Astrocyte (in vitro differentiated cells and primary cell): ENCODE results near the gene MMP14. TPM values are rescaled to one million over a fixed set of nuclear protein-coding genes. Genes with fewer than 3 reads are reported as not detected.
A peak's percentile ranks its signal among the peaks of the same experiment; 100 is the strongest.

ENCODE experiments used
- DNase-seq: peaks from one replicate; pipeline ENCODE4 v3.0.0-alpha.2; 2010; ENCODE audit warnings: low read depth
- FAIRE-seq: peaks from 2 replicates; lab custom pipeline; 2011; peaks lifted over from hg19 to GRCh38; lab: Jason Lieb, UNC
- H2AFZ ChIP-seq: 2 replicates; pipeline ENCODE4 v1.6.0; 2012; ENCODE audit warnings: low read depth, low read length, inconsistent platforms
- H3K27ac ChIP-seq: 2 replicates; pipeline ENCODE4 v1.5.1; 2011; ENCODE audit warnings: low read depth, low read length, inconsistent platforms
- H3K27me3 ChIP-seq: 2 replicates; pipeline ENCODE4 v1.6.0; 2011; ENCODE audit warnings: low read length, inconsistent platforms; ENCODE audit not compliant: insufficient read depth
- H3K36me3 ChIP-seq: 2 replicates; pipeline ENCODE4 v1.5.1; 2011; ENCODE audit warnings: low read length, inconsistent platforms; ENCODE audit not compliant: insufficient read depth
- H3K4me1 ChIP-seq: 2 replicates; pipeline ENCODE4 v1.5.1; 2011; ENCODE audit warnings: low read length, inconsistent platforms; ENCODE audit not compliant: insufficient read depth
- H3K4me2 ChIP-seq: 2 replicates; pipeline ENCODE4 v1.6.0; 2012; ENCODE audit warnings: low read length, inconsistent platforms
- H3K4me3 ChIP-seq: 2 replicates; pipeline ENCODE4 v1.5.1; 2011; ENCODE audit warnings: low read depth, mild to moderate bottlenecking, low read length, inconsistent platforms; ENCODE audit not compliant: insufficient read depth
- H3K79me2 ChIP-seq: 2 replicates; pipeline ENCODE4 v1.6.0; 2012; ENCODE audit warnings: mild to moderate bottlenecking, low read length, inconsistent platforms; ENCODE audit not compliant: insufficient read depth
- H3K9ac ChIP-seq: 2 replicates; pipeline ENCODE4 v1.6.0; 2012; ENCODE audit warnings: mild to moderate bottlenecking, low read length, inconsistent platforms
- H3K9me3 ChIP-seq: 2 replicates; pipeline ENCODE4 v1.5.1; 2012; ENCODE audit warnings: low read depth, mild to moderate bottlenecking, low read length, inconsistent platforms; ENCODE audit not compliant: insufficient read depth
- H4K20me1 ChIP-seq: 2 replicates; pipeline ENCODE4 v1.6.0; 2012; ENCODE audit warnings: low read length, inconsistent platforms; ENCODE audit not compliant: insufficient read depth
- H3K27ac Mint-ChIP-seq: one replicate; pipeline ENCODE4 v1.8.0; 2021; ENCODE audit warnings: mild to moderate bottlenecking, mixed read lengths; ENCODE audit not compliant: unreplicated experiment
- H3K27me3 Mint-ChIP-seq: one replicate; pipeline ENCODE4 v1.8.0; 2021; ENCODE audit warnings: low read depth, mixed read lengths; ENCODE audit not compliant: unreplicated experiment
- H3K36me3 Mint-ChIP-seq: one replicate; pipeline ENCODE4 v1.8.0; 2021; ENCODE audit warnings: low read depth, mixed read lengths; ENCODE audit not compliant: unreplicated experiment
- H3K4me1 Mint-ChIP-seq: one replicate; pipeline ENCODE4 v1.8.0; 2021; ENCODE audit warnings: low read depth, mixed read lengths; ENCODE audit not compliant: unreplicated experiment
- H3K4me3 Mint-ChIP-seq: one replicate; pipeline ENCODE4 v1.8.0; 2021; ENCODE audit warnings: mild to moderate bottlenecking, moderate library complexity, mixed read lengths; ENCODE audit not compliant: unreplicated experiment
- H3K9me3 Mint-ChIP-seq: one replicate; pipeline ENCODE4 v1.8.0; 2021; ENCODE audit warnings: mild to moderate bottlenecking, mixed read lengths; ENCODE audit not compliant: unreplicated experiment
- EZH2 ChIP-seq: IDR thresholded peaks from 2 replicates; pipeline ENCODE4 v1.6.1; 2012; ENCODE audit warnings: mild to moderate bottlenecking, low read length, inconsistent platforms; ENCODE audit not compliant: insufficient read depth
- total RNA-seq: library from RNA; stranded (reverse); gene quantifications from 2 replicates; pipeline ENCODE4 v1.2.1, GENCODE V29; 2021
- TF ChIP-seq, protein P1 (sequence below): IDR thresholded peaks from 2 replicates; pipeline ENCODE4 v1.5.1; 2011; ENCODE audit warnings: low read depth, mild to moderate bottlenecking, inconsistent platforms, low read length, moderate library complexity; ENCODE audit not compliant: insufficient read depth

The MMP14 gene
- total RNA-seq, 1 donor from 2014 or later = 911 TPM

GRCh38 chr14:22819151-22819988 lies 17.0 kb upstream of the MMP14 start:
- Mint-ChIP-seq H3K9me3 (no peaks in the 10 kb centered on the region), H3K36me3 (no peaks in the 10 kb centered on the region), H3K27me3 (no peaks in the 10 kb centered on the region), H3K4me3 (no peak overlapping the region), H3K27ac (peak overlapping the region; percentile 88), H3K4me1 (peaks cover 58% of the 10 kb centered on the region)
- Histone ChIP-seq H3K9me3 (no peaks in the 10 kb centered on the region), H3K36me3 (no peaks in the 10 kb centered on the region), H4K20me1 (no peaks in the 10 kb centered on the region), H3K4me1 (peaks cover 20% of the 10 kb centered on the region), H3K9ac (peak overlapping the region; percentile 45), H3K79me2 (no peaks in the 10 kb centered on the region), H2AFZ (peak overlapping the region; percentile 55), H3K27ac (peak overlapping the region; percentile 14), H3K4me2 (peak overlapping the region; percentile 67), H3K27me3 (no peaks in the 10 kb centered on the region), H3K4me3 (no peak overlapping the region)
- FAIRE-seq (no peak), DNase-seq (peak; percentile 50)
- TF ChIP-seq EZH2 = no peak
- TF ChIP-seq, protein P1, sequence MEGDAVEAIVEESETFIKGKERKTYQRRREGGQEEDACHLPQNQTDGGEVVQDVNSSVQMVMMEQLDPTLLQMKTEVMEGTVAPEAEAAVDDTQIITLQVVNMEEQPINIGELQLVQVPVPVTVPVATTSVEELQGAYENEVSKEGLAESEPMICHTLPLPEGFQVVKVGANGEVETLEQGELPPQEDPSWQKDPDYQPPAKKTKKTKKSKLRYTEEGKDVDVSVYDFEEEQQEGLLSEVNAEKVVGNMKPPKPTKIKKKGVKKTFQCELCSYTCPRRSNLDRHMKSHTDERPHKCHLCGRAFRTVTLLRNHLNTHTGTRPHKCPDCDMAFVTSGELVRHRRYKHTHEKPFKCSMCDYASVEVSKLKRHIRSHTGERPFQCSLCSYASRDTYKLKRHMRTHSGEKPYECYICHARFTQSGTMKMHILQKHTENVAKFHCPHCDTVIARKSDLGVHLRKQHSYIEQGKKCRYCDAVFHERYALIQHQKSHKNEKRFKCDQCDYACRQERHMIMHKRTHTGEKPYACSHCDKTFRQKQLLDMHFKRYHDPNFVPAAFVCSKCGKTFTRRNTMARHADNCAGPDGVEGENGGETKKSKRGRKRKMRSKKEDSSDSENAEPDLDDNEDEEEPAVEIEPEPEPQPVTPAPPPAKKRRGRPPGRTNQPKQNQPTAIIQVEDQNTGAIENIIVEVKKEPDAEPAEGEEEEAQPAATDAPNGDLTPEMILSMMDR = no peak

GRCh38 chr14:22820731-22821130 lies 15.7 kb upstream of the MMP14 start:
- Histone ChIP-seq H3K9me3 (no peaks in the 10 kb centered on the region), H3K27ac (no peak overlapping the region), H3K27me3 (no peaks in the 10 kb centered on the region), H3K9ac (no peak overlapping the region), H3K4me3 (no peak overlapping the region), H4K20me1 (no peaks in the 10 kb centered on the region), H3K4me1 (peaks cover 27% of the 10 kb centered on the region), H3K79me2 (no peaks in the 10 kb centered on the region), H2AFZ (no peak overlapping the region), H3K4me2 (no peak overlapping the region), H3K36me3 (no peaks in the 10 kb centered on the region)
- FAIRE-seq (no peak), DNase-seq (peak; percentile 29)
- Mint-ChIP-seq H3K4me3 (no peak overlapping the region), H3K36me3 (no peaks in the 10 kb centered on the region), H3K4me1 (peaks cover 52% of the 10 kb centered on the region), H3K27me3 (no peaks in the 10 kb centered on the region), H3K27ac (peak overlapping the region; percentile 94), H3K9me3 (no peaks in the 10 kb centered on the region)
- TF ChIP-seq EZH2 = no peak
- TF ChIP-seq, protein P1 = no peak
